ENCODE data around the gene TFDP2.
"Not testable (repeated sequence)": the region's sequence is repeated elsewhere in the genome, so short reads cannot be mapped to it uniquely, and the experiment has no call there.

The TFDP2 gene

GRCh38 chr3:142019794-142020320 lies 129.5 kb downstream of the TFDP2 start:
- DNase-seq (ENCODE audit: low read depth): no peak

DNA sequence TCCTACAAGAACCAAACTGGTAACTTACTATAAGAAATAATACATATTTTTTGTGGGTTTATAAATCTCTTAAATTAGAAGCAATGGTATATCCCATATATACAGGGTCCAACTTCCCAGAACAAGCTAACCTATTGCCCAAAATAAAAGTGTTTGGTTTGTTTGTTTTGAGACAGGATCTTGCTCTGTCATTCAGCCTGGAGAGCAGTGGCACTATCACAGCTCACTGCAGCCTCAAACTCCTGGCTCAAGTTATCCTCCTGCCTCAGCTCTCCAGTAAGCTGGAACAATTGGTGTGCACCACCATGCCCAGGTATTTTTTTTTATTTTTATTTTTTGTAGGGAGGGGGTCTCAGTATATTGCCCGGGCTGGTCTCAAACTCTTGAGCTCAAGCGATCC lies 135.4 kb downstream of the TFDP2 start:
- DNase-seq (ENCODE audit: low read depth): no peak

DNA sequence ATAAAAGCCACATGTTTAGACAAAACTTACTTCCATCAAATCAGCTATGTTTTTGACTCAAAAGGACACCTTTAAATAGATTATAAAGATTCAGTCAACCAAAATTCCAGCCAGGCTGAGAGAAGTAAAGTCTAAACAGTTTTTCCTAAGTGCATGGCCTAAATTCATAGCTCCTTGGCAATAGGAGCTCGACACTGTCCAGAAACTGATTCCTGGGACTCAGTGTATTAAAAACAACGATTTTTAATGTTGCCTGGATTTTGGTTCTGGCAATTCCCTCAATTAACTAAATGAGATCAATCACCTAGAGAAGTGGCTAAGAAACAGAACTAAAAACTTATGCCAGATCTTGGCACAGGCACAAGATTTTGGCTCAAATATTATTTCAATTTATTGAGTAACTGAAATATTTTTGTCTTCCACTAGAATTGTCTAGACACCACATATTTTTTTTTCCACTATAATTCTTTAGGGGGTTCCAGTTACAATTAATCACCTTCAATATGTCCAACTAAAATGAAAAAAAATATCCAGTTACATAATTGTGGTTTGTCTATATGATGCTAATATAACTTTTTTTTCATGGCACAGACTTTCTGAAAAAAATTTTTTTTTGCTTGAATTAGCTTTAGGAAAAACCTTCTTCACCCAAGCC lies 135.9 kb downstream of the TFDP2 start:
- DNase-seq (ENCODE audit: low read depth): no peak

DNA sequence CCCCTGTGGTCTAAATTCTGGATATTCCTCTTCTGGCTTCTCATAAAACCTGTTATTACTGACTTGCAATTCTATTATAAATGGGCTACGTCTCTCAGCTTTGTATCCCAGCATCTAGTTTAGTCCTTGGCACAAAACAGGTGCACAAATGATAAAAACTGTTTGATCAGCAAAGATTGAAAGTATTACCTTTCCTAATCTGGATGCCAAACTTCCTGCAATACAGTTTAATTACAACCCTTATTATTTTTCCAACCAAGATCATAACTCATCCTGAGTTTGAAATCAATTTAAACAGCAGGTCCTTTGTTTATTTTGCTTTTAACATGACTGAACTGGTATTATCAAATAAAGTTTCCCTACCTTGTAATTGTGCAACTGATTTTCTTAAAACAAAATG lies 140.3 kb downstream of the TFDP2 start:
- DNase-seq (ENCODE audit: low read depth): no peak

- DNase-seq (ENCODE audit: low read depth): no peak
Measured at GRCh38 chr3:142007710-142008399, 141.5 kb downstream of the TFDP2 start.

DNA sequence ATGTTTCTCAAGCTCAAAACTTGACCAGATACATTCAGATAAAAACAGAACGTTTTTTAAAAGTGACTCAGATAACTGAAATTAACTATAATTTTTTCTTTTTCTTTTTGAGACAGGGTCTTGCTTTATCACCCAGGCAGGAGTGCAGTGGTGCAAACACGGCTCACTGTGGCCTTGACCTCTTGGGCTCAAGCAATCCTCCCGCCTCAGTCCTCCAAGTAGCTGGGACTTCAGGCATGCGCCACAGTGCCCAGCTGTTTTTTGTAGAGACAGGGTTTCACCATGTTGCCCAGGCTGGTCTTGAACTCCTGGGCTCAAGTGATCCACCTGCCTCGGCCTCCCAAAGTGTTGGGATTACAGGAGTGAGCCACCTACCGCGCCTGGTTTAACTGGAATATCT lies 144.4 kb downstream of the TFDP2 start:
- DNase-seq (ENCODE audit: low read depth): not testable (repeated sequence)

GRCh38 chr3:142004025-142004424 lies 145.3 kb downstream of the TFDP2 start:
- DNase-seq (ENCODE audit: low read depth): no peak

DNA sequence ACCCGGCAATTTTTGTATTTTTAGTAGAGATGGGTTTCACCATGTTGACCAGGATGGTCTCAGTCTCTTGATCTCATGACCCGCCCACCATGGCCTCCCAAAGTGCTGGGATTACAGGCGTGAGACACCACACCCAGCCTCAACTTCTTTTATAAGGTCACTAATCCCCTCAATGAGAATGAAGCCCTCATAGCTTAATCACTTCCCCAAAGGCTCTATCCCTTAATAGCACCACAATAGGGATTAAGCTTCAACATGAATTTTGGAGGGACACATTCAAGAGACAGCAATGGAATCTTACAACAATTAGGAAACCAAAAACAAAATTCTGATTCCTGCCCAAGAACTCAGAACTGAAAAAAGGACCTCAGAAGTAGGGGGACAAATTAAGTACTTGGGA lies 146.1 kb downstream of the TFDP2 start:
- no peak for DNase-seq (ENCODE audit: low read depth)

- no peak for DNase-seq (ENCODE audit: low read depth)
Measured at GRCh38 chr3:142000325-142000870, 148.9 kb downstream of the TFDP2 start.

GRCh38 chr3:141998669-141999290 lies 150.6 kb downstream of the TFDP2 start:
- DNase-seq (ENCODE audit: low read depth): no peak

GRCh38 chr3:141996437-141996836 lies 152.9 kb downstream of the TFDP2 start:
- no peak for DNase-seq (ENCODE audit: low read depth)

DNA sequence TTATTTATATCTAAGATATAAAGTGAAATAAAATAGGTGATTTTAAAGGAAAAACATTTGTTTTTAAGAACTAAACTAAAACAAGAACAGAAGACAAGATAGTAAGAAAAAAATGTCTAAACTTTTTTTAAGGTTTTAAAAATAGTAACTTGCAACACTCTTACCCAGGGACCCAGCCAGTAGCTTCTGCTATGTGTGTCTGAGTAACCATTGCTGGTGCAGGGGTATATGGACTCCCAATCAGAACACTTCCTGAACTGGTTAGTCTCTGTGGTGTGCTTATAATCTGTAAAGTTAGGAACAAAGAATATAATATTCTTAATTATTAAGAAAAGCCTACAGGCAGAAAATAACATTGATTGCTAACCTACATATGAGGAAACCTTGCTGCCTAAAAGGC lies 154.5 kb downstream of the TFDP2 start:
- no peak for DNase-seq (ENCODE audit: low read depth)

DNA sequence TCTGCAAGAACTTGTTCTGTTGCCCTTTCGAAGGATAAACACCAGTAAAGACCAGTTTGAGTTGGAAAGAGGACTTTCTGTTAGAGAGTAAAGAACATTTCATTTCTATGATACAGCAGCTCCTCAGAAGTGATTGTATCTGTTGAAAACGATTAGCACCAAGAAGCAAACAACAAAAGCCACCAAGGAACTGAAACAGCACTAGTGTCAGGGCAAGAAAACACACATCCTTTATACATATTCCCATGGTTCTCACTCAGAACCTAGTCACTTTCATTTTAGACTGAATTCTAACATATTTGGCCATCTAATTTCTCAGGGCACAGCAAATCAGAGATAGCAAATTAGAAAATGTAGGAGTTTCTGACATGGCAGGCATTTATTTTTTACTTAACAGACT lies 156.8 kb downstream of the TFDP2 start:
- DNase-seq (ENCODE audit: low read depth): no peak

DNA sequence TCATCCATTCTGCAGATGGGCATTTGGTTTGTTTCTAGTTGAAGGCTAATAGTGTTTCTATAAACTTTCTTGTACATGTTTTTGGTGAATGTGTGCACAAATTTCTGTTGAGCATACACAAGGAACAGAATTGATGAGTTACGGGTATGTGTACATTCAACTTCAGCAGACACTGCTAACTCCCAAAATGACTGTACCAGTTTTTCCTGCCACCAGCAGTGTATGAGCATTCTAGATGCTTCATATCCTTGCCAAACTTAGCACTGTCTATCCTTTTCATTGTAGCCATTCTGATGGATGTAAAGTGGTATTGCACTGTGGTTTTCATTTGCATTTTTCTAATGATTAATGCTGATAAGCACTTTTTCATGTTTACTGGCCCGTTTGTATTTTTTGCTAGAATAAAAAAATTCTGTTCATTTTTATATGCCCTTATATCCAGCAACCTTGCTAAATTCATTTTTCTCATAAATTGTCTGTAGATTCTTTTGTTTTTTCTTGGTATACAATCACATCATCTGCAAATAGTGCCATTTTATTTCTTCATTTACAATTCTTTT lies 162.7 kb downstream of the TFDP2 start:
- DNase-seq (ENCODE audit: low read depth): no peak

GRCh38 chr3:141981084-141981483 lies 168.3 kb downstream of the TFDP2 start:
- DNase-seq (ENCODE audit: low read depth): no peak

- DNase-seq (ENCODE audit: low read depth): no peak
Measured at GRCh38 chr3:141979050-141979671, 170.2 kb downstream of the TFDP2 start.

GRCh38 chr3:141974777-141975176 lies 174.6 kb downstream of the TFDP2 start:
- DNase-seq (ENCODE audit: low read depth): not testable (repeated sequence)

- DNase-seq (ENCODE audit: low read depth): no peak
Measured at GRCh38 chr3:141972399-141972798, 176.9 kb downstream of the TFDP2 start.

GRCh38 chr3:141971571-141971970 lies 177.8 kb downstream of the TFDP2 start:
- DNase-seq (ENCODE audit: low read depth): no peak

- no peak for DNase-seq (ENCODE audit: low read depth)
Measured at GRCh38 chr3:141969711-141970110, 179.6 kb downstream of the TFDP2 start.

DNA sequence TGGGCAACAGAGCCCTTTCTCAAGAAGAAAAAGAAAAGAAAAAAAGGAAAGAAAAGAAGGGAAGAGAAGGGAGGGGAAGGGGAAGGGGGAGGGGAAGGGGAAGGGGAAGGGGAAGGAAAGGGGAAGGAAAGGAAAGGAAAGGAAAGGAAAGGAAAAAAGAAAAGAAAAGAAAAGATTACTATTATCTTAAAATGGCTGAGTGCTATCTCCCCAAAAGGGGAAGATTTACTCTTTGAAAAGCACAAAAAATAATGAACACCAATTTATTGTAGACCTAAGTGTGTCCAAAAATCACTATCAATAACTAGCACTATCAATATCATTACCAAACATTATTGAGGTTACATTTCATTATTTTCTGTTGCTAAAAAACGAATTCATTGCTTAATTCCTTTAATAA lies 183.9 kb downstream of the TFDP2 start:
- DNase-seq (ENCODE audit: low read depth): no peak

DNA sequence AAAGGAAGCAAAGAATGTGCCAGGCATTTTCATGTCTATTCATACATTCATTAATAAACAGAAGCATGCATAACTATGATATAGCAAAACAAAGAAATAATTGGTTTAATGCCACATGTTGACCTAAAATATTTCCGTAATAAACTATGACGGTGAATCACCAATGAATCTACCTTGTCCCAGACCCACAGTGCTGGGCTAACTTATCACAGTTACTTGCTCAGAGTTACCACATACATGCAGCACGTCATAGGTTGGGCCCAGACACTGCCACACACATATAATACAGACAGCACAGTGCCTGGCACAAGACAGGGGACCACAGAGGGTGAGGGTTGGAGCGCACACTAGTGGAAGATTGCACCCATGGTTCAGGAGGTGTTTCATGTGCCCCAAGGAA lies 186.0 kb downstream of the TFDP2 start:
- no peak for DNase-seq (ENCODE audit: low read depth)

All from stimulated activated CD8-positive, alpha-beta memory T cell treated with anti-CD3 and anti-CD28 coated beads, Interleukin-12 subunit alpha, Interleukin-12 subunit beta, amount 100 ng/mL, for 4 hours (primary cell).